HepG2 (cell line): ENCODE data around the gene ATG16L2. TPM values are rescaled to one million over a fixed set of nuclear protein-coding genes. Genes with fewer than 3 reads are reported as not detected.

Experiments used
- ARID2 ChIP-seq: sonication (generic); formaldehyde crosslinking; IDR thresholded peaks from 2 replicates; pipeline ENCODE4 v1.8.1; 2022; ENCODE audit warnings: mild to moderate bottlenecking, missing genetic modification reagents, borderline replicate concordance
- HHEX ChIP-seq: IDR thresholded peaks from 2 replicates; pipeline ENCODE4 v1.6.1; 2016; ENCODE audit warnings: control low read depth
- KAT8 ChIP-seq: IDR thresholded peaks from 2 replicates; pipeline ENCODE4 v1.6.1; 2016; ENCODE audit warnings: missing genetic modification reagents, missing compliant biosample characterization
- KDM2A ChIP-seq: sonication (generic); formaldehyde crosslinking; IDR thresholded peaks from 2 replicates; pipeline ENCODE4 v1.4.0; 2020; ENCODE audit warnings: low read depth, missing genetic modification reagents, borderline replicate concordance
- KLF15 ChIP-seq: sonication (generic); formaldehyde crosslinking; IDR thresholded peaks from 2 replicates; pipeline ENCODE4 v1.8.1; 2023; ENCODE audit warnings: borderline replicate concordance, mild to moderate bottlenecking, inconsistent platforms, missing genetic modification reagents, mixed read lengths
- NFE2 ChIP-seq: sonication (generic); formaldehyde crosslinking; IDR thresholded peaks from 2 replicates; pipeline ENCODE4 v1.4.0; 2020; ENCODE audit warnings: missing genetic modification reagents
- SMAD1 ChIP-seq: sonication (generic); formaldehyde crosslinking; IDR thresholded peaks from 2 replicates; pipeline ENCODE4 v1.4.0; 2020; ENCODE audit warnings: missing genetic modification reagents, low read depth, mild to moderate bottlenecking, borderline replicate concordance
- SOX6 ChIP-seq, 2 experiments: fragments of 450-650 bp in 1 of 2; sonication (generic) in 1 of 2; formaldehyde crosslinking in 1 of 2; IDR thresholded peaks; 2 replicates each; pipeline versions ENCODE4 v1.4.0 to v1.6.1; 2017 to 2020; ENCODE audit warnings: antibody characterized with exemption in 1 of 2, mild to moderate bottlenecking in 1 of 2, missing genetic modification reagents in 1 of 2
- SPEN ChIP-seq: sonication (generic); formaldehyde crosslinking; IDR thresholded peaks from 2 replicates; pipeline ENCODE4 v1.5.1; 2020; ENCODE audit warnings: low read depth, mild to moderate bottlenecking, missing genetic modification reagents
- SRY ChIP-seq: sonication (generic); formaldehyde crosslinking; IDR thresholded peaks from 2 replicates; pipeline ENCODE4 v1.8.0; 2022; ENCODE audit warnings: mild to moderate bottlenecking, missing genetic modification reagents
- ZBTB1 ChIP-seq: sonication (generic); formaldehyde crosslinking; IDR thresholded peaks from 2 replicates; pipeline ENCODE4 v1.4.0; 2020; ENCODE audit warnings: missing genetic modification reagents, borderline replicate concordance
- ZNF44 ChIP-seq: sonication (generic); formaldehyde crosslinking; IDR thresholded peaks from 2 replicates; pipeline ENCODE4 v1.5.1; 2020; ENCODE audit warnings: mild to moderate bottlenecking, missing genetic modification reagents
- ZNF512 ChIP-seq: sonication (generic); formaldehyde crosslinking; IDR thresholded peaks from 2 replicates; pipeline ENCODE4 v1.4.0; 2020; ENCODE audit warnings: mild to moderate bottlenecking, missing genetic modification reagents
- ZNF598 ChIP-seq: sonication (generic); formaldehyde crosslinking; IDR thresholded peaks from 2 replicates; pipeline ENCODE4 v1.5.1; 2020; ENCODE audit warnings: mild to moderate bottlenecking, missing genetic modification reagents, borderline replicate concordance
- ZNF644 ChIP-seq: IDR thresholded peaks from 2 replicates; pipeline ENCODE4 v1.6.1; 2016; ENCODE audit warnings: low read depth
- polyA plus RNA-seq, 8 experiments: library from polyadenylated mRNA; depleted of rRNA in 3 of 8; stranded (reverse) in 7 of 8; unstranded in 1 of 8; fragments of >200 nt; fragmentation: Illumina TruSeq in 4 of 8; extraction: Trizol in 4 of 8; gene quantifications; 2 replicates each; pipeline versions ENCODE4 v1.2.1 to v1.2.3, GENCODE V29; 2011 to 2016; ENCODE audit warnings: low read depth in 4 of 8, missing spikeins in 1 of 8, mixed read lengths in 1 of 8; ENCODE audit not compliant: insufficient read depth in 1 of 8
- total RNA-seq, 5 experiments: library from RNA; depleted of rRNA; stranded (reverse); fragments of >200 nt; fragmentation: Illumina TruSeq; extraction: Trizol; gene quantifications; 2 replicates each; pipeline ENCODE4 v1.2.3, GENCODE V29; 2016; ENCODE audit warnings: low read depth in 1 of 5
- TF ChIP-seq, protein P1 (sequence below): IDR thresholded peaks from 2 replicates; pipeline ENCODE4 v1.6.1; 2016; ENCODE audit warnings: missing genetic modification reagents, missing compliant biosample characterization
- TF ChIP-seq, protein P2 (sequence below): sonication (generic); formaldehyde crosslinking; IDR thresholded peaks from 2 replicates; pipeline ENCODE4 v1.4.0; 2020; ENCODE audit warnings: missing genetic modification reagents, borderline replicate concordance
- TF ChIP-seq, protein P3 (sequence below): sonication (generic); formaldehyde crosslinking; IDR thresholded peaks from 2 replicates; pipeline ENCODE4 v1.4.0; 2020; ENCODE audit warnings: missing genetic modification reagents
- TF ChIP-seq, protein P4 (sequence below): sonication (generic); formaldehyde crosslinking; IDR thresholded peaks from 2 replicates; pipeline ENCODE4 v1.4.0; 2020; ENCODE audit warnings: missing genetic modification reagents, mild to moderate bottlenecking, borderline replicate concordance

The ATG16L2 gene
- total and polyA plus RNA-seq, 2 of the 13 experiments (the other 11 are each of a cell fraction or from before 2014, with no cell fraction given) = 6.2 to 14.8 TPM

DNA sequence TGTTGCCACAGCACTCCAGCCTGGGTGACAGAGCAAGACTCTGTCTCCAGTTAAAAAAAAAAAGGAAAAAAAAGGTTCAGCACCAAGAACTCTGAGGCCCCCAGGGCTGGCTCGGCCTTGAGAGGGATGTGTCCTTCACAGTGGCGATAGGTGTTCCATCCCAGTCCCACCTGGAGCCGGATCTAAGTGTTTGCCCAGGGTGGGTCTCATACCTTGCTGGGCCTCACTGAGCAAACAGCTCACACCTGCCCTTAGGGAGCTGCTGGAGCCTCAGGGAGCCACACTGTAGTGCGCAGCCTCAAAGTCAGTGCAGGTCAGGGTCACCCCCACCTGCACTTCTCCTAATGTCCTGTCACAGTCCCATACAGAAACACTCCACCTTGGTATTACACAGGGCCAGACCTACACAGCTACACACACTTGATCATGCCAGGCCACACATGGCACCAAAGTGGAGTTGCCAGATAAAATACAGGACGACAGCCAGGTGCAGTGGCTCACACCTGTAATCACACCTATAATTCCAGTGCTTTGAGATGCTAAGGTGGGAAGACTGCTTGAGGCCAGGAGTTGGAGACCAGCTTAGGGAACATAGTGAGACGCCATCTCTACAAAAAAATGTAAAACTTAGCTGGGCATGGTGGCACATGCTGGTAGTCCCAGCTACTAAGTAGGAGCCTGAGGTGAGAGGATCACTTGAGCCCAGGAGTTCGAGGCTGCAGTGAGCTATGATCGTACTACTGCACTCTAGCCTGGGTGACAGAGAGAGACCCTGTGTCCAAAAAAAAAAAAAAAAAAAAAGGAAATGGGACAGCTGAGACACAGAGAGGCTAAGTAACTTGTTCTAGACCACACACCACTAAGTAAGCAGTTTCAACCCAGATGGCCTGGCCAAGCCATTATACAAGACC lies 27.7 kb upstream of the ATG16L2 start (continued):
- TF ChIP-seq, protein P1, sequence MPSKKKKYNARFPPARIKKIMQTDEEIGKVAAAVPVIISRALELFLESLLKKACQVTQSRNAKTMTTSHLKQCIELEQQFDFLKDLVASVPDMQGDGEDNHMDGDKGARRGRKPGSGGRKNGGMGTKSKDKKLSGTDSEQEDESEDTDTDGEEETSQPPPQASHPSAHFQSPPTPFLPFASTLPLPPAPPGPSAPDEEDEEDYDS (CRISPR knock-in tag) = no peak
- TF ChIP-seq HHEX (CRISPR knock-in tag) (no peak), KDM2A (CRISPR knock-in tag) (peak; percentile 38; the same call in 1 of the 2 replicates), SOX6 (IDR thresholded peaks at IDR 0.05) (no peak), SOX6 (CRISPR knock-in tag; IDR thresholded peaks at IDR 0.05) (peak; percentile 82), SRY (no peak), ARID2 (0 out of 2 replicates have a peak, but pooled peaks have one; percentile 64), KLF15 (CRISPR knock-in tag) (no peak), ZBTB1 (CRISPR knock-in tag) (no peak), ZNF644 (no peak), SMAD1 (no peak), KAT8 (0 out of 2 replicates have a peak, but pooled peaks have one; percentile 47), ZNF44 (no peak), ZNF598 (no peak), NFE2 (no peak), ZNF512 (CRISPR knock-in tag) (no peak), SPEN (CRISPR knock-in tag) (peak; percentile 58)
- TF ChIP-seq, protein P2, sequence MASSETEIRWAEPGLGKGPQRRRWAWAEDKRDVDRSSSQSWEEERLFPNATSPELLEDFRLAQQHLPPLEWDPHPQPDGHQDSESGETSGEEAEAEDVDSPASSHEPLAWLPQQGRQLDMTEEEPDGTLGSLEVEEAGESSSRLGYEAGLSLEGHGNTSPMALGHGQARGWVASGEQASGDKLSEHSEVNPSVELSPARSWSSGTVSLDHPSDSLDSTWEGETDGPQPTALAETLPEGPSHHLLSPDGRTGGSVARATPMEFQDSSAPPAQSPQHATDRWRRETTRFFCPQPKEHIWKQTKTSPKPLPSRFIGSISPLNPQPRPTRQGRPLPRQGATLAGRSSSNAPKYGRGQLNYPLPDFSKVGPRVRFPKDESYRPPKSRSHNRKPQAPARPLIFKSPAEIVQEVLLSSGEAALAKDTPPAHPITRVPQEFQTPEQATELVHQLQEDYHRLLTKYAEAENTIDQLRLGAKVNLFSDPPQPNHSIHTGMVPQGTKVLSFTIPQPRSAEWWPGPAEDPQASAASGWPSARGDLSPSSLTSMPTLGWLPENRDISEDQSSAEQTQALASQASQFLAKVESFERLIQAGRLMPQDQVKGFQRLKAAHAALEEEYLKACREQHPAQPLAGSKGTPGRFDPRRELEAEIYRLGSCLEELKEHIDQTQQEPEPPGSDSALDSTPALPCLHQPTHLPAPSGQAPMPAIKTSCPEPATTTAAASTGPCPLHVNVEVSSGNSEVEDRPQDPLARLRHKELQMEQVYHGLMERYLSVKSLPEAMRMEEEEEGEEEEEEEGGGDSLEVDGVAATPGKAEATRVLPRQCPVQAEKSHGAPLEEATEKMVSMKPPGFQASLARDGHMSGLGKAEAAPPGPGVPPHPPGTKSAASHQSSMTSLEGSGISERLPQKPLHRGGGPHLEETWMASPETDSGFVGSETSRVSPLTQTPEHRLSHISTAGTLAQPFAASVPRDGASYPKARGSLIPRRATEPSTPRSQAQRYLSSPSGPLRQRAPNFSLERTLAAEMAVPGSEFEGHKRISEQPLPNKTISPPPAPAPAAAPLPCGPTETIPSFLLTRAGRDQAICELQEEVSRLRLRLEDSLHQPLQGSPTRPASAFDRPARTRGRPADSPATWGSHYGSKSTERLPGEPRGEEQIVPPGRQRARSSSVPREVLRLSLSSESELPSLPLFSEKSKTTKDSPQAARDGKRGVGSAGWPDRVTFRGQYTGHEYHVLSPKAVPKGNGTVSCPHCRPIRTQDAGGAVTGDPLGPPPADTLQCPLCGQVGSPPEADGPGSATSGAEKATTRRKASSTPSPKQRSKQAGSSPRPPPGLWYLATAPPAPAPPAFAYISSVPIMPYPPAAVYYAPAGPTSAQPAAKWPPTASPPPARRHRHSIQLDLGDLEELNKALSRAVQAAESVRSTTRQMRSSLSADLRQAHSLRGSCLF (CRISPR knock-in tag) = no peak
- TF ChIP-seq, protein P3, sequence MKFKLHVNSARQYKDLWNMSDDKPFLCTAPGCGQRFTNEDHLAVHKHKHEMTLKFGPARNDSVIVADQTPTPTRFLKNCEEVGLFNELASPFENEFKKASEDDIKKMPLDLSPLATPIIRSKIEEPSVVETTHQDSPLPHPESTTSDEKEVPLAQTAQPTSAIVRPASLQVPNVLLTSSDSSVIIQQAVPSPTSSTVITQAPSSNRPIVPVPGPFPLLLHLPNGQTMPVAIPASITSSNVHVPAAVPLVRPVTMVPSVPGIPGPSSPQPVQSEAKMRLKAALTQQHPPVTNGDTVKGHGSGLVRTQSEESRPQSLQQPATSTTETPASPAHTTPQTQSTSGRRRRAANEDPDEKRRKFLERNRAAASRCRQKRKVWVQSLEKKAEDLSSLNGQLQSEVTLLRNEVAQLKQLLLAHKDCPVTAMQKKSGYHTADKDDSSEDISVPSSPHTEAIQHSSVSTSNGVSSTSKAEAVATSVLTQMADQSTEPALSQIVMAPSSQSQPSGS (CRISPR knock-in tag) = 0 out of 2 replicates have a peak, but pooled peaks have one; percentile 54
- TF ChIP-seq, protein P4, sequence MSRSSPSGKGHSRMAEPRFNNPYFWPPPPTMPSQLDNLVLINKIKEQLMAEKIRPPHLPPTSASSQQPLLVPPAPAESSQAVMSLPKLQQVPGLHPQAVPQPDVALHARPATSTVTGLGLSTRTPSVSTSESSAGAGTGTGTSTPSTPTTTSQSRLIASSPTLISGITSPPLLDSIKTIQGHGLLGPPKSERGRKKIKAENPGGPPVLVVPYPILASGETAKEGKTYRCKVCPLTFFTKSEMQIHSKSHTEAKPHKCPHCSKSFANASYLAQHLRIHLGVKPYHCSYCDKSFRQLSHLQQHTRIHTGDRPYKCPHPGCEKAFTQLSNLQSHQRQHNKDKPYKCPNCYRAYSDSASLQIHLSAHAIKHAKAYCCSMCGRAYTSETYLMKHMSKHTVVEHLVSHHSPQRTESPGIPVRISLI = peak; percentile 91
